Ovary (tissue), 3 donors: ENCODE measurements around the gene CDC42EP4.

Experiments
- EP300 ChIP-seq: sonication (generic); formaldehyde crosslinking; IDR thresholded peaks from one replicate; pipeline ENCODE4 v1.6.1; 2017; ENCODE audit warnings: antibody characterized with exemption
- POLR2A ChIP-seq: fragments of 450-650 bp; IDR thresholded peaks from one replicate; pipeline ENCODE4 v1.6.1; 2017; ENCODE audit warnings: antibody characterized with exemption, mild to moderate bottlenecking, moderate library complexity
- TF ChIP-seq, protein P1 (sequence below), 3 donors: fragments of 450-650 bp in 2 of 3; fragments of 200-600 bp in 1 of 3; IDR thresholded peaks; one replicate each; pipeline versions ENCODE4 v1.5.1 to v1.8.0; 2016 to 2022; ENCODE audit warnings: antibody characterized with exemption in 3 of 3, mild to moderate bottlenecking in 1 of 3
- donor health status: DM: no; HTN: no; CAD: no.

DNA sequence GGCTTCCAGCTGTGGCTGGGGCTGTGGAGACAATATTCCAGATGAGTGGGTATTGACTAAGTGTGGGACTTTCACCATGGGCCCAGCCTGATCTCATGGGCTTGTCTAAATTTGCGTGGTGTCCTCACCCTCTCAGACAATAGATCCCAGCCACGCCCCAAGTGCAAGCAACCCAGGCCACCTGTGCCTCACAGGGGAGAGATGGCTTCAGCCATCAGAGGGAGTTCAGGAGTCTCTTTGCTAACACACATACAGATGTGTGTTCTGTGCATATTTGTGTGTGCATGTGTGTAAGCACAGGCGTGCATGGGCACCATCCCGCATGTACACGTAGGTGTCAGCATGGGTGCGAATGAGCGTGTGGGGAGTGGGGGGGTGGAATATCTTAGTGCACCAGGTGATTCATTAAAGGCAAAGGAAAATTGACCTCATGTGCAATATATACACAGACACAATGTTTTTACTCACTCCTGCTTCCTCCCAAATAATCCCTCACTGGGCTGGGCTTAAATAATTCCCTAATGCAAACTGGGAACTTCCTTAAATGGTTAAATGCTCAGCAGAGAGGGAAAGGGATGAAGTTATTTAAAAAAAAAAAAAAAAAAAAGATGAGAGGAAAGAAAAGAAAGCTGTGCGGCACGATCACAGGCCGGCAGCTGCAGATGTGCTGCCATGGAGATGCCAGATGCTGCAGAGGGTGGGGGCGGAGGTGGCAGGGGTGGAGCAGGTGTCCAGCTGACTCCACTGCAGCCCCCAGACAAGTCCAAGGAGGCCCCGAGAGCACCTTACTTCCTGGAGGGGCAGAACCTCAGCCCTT, 24.0 kb upstream of the CDC42EP4 start:
- TF ChIP-seq, protein P1, sequence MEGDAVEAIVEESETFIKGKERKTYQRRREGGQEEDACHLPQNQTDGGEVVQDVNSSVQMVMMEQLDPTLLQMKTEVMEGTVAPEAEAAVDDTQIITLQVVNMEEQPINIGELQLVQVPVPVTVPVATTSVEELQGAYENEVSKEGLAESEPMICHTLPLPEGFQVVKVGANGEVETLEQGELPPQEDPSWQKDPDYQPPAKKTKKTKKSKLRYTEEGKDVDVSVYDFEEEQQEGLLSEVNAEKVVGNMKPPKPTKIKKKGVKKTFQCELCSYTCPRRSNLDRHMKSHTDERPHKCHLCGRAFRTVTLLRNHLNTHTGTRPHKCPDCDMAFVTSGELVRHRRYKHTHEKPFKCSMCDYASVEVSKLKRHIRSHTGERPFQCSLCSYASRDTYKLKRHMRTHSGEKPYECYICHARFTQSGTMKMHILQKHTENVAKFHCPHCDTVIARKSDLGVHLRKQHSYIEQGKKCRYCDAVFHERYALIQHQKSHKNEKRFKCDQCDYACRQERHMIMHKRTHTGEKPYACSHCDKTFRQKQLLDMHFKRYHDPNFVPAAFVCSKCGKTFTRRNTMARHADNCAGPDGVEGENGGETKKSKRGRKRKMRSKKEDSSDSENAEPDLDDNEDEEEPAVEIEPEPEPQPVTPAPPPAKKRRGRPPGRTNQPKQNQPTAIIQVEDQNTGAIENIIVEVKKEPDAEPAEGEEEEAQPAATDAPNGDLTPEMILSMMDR (IDR thresholded peaks at IDR 0.05), result no peak
- TF ChIP-seq POLR2A (no peak), EP300 (no peak)
